GM21528 (cell line): Measurements from ENCODE around the gene GLDN.

Source experiments
- ATAC-seq: cut with Tn5 transposase; IDR thresholded peaks from one replicate; pipeline ENCODE4 v1.9.1; 2021; ENCODE audit warnings: mild to moderate bottlenecking, moderate library complexity; ENCODE audit not compliant: unreplicated experiment, low FRiP score

GLDN gene

DNA sequence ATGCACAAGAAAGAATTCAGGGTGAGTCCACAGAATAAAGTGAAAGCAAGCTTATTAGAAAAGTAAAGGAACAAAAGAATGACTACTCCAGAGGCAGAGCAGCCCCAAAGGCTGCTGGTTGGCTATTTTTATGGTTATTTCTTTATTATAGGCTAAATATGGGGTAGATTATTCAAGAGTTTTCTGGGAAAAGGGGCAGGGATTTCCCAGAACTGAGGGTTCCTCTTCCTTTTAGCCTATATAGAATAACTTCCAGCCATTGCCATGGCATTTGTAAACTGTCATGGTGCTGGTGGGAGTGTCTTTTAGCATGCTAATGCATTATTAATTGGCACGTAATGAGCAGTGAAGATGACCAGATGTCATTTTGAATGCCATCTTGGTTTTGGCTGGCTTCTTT is 13.6 kb downstream of the GLDN start:
- ATAC-seq: no peak

DNA sequence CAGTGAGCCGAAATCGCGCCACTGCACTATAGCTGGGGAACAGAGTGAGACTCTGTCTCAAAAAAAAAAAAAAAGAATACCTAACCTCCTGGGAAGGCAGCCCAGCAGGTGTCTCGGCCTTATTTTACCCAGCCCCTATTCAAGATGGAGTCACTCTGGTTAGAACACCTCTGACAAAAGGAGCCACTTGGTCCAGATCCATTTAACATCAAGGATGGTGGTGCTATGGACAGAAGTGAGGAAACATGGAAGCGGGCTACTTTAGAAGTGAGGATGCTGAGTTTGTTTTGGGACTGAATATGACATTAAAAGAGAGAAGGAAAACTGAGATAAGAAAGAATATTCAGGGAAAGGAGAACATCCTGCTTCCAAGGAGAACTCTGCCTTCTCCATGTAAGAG is 14.7 kb downstream of the GLDN start:
- ATAC-seq: no peak

DNA sequence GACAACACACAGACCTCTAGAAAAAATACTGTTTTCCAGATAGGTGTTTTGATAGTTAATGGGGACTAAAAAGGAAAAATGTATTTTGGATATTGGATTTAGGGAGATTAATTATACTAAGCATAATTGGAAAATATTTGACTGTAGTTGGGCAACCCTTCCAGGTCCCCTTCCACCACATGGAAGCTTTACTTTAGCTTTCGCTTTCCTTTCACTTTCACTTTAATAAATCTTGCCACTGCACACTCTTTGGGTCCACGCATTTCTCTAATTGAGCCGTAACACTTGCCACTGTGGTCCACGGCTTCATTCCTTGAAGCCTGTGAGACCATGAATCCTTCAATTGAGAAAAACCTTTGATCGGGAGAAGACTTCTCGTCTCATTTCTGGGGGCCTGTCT is 15.5 kb downstream of the GLDN start:
- ATAC-seq: no peak

DNA sequence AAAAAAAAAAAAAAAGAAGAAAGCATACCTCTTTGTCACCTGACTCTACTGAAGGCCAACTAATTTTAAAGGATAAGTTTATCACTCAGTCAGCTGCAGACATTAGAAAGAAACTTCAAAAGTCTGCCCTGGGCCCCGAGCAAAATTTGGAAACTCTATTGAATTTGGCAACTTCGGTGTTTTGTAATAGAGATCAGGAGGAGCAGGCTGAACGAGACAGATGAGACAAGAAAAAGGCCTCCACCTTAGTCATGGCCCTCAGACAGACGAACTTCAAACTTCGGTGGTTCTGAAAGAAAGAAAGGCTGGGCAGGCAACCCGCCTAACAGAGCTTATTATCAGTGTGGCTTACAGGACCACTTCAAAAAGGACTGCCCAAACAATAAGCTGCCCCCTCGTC is 18.5 kb downstream of the GLDN start:
- no peak for ATAC-seq

DNA sequence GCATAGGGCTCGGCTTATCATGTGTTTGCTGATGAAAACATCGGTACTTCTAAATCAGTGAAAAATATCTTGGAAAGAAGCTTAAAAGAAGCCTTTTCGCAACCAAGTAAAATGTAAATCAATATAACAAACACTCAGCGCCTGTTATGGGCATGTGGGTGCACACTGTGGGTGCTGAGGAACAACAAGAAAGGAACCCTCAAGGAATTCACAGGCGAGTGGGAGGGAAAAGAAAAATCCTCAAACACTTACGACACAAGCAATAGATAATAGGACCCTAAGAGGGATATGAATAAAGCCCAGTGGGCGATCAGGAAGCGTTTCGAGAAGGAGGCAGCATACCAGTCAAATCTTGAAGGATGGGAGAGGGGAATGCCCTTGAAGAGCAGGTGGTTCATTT is 21.9 kb downstream of the GLDN start:
- no peak for ATAC-seq

DNA sequence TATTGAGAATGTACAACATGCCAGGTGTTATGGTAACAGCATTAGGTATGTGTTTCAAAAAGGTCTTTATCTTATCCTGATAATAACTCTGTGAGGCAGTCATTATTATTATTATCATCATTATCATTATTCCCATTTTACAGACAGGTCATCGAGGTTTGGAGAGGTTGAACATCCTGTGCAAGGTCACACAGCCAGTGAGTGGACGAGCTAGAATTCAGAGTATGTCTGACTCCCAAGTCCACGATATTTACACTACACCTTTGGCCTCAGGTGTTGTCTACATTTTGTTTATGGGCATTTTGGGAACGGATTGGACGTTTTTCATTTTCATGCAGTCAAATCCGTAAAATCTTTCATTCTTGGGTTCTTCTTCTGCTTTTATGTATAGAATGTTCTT is 24.0 kb downstream of the GLDN start:
- no peak for ATAC-seq

DNA sequence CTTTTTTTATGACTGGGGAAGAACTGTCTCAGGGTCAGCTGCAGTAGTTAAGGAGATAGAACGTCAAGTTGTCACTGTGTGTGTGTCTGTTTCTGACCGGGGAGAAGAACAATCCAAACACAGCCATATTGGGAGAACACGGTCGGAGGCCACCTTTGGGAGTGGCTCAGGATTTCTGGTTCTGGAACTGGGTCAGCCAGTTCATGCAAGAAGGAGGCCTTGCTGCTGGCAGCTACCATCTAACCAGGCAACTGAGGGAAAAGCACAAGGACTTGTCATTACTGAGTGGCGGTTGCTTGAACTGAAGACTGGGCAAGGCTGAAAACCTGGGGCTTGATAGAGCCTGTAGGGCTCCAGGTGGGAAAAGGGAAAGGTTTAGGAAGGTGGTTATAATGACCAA is 24.6 kb downstream of the GLDN start:
- no peak for ATAC-seq

DNA sequence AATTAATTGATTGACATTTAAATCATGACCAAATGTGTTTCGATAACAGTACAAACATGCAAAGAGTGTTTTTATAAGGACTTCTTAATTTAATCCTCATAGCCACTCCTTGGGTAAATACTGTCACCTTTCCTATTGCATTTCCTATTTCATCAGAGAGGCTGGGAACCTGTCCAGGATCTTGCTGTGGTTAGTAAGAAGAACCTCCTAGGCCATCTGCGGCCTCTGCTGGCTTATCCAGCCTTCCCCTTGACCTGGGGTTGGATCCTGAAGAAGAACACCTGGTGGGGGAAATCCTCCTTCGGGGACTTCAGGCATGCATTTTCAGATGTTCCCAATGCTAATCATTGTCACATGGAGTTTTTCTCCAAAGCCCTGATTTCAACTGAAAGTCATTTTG is 25.5 kb downstream of the GLDN start:
- ATAC-seq: no peak

DNA sequence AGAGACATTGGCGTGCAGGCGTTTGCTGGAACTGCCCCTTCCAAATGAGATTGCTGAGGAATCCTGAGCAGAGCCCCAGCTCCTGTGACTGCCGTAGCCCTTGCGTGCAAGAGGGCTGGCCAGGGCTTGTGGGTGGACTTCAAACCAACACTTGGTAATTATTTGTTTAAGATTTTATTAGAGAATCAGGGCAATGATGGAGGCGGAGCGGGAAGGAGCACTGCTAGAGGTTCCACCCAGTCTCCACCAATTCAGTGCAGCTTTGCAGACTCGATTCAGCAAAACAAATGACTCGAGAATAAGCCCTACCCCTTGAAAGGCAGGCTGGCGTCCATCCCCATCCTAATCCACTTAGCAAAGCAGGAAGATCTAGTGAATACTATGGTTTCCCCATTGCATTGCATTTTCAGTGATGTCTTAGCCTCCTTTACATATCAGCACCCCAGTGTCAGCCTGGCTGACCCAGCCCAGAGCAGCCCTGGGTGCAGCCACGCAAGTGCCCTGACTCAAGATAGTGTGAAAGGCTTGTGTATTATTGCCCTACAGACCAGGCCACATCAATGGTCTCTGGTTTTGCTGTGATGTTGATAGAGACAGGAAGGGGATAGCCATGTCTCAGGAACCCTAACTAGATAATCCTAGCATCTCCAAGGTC is 26.0 kb downstream of the GLDN start:
- no peak for ATAC-seq

DNA sequence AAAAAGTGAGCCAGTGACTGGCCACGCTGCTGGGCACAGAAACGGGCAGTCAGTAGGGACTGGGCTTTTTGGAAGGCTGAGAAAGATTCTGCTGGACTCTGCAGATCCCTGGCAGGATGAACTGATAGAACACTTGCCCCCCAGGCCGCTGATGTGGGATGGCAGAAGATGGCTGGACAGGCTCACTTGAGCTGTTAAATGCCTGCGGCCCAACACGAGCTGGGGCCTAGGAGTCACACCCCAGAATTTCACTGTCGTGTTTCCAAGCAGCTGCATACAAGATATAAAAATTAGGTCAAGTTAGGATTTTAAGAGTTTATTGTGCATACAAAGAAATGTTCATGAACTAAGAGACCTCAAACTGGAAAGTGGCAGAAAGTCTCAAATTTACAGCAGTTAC is 26.9 kb downstream of the GLDN start:
- no peak for ATAC-seq

DNA sequence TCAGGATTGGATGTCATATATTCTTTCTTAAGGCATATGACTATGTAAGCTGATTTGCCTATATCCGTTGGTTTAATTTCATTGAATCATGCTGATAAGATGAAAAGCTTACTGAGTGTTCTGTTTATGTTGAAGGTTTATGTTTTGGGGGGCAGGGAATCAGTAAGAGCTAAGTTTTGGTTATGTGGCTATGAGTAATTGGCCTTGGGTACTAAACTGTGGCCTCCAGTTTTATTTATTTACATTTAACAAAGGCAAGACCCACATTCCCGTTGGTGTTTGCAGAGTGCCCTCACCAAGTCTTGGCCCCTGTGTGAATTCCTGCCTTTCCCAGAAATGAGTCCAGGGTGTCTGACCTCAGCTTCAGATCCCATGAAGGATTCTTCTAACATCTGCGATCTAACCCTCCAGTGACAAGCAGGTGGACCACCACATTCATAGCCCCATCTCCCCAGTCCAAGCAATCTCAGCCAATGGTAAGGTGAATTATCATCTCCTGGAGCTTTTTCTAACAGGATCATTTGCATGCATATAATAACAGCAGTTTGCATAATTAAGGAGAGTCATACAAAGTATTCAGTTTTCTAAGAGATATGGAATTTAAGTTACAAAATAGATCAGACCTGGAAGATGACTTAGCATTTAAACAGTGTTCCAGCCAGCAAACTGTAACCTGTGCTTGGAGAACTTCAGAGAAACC is 27.4 kb downstream of the GLDN start:
- ATAC-seq: no peak

DNA sequence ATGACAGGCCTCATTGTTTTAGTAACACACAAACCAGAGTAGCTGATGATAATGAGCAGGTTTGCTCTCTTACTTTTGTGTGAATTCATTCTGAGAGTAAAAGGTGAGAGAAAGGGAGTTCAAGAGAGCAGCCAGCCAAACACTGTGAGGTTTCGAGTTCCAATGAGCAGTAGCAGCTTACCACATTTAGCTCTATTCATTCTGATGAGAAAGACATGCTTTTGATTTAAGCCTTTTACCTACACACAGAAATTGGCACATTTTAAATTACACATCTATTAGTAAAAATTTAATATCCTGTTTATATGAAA is 28.0 kb downstream of the GLDN start:
- ATAC-seq: no peak

DNA sequence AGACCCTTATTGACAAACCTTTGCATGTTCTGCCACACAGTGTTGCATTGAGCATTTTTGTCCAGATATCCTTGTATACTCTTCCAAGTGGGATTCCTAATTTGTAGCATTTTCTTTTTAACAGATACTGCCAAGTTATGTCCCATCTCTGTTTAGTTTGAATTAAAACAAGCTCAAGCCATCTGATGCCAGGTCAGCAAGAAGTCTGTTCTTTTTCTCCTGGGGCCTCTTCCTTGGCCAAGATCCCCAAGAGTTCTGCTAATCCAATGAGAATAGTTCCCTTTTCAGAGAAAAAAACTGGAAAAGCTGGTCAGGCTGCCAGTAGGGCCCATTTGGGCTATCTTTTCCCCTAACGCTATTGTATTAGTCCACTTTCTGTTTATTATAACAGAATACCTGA is 29.8 kb downstream of the GLDN start:
- ATAC-seq: no peak

DNA sequence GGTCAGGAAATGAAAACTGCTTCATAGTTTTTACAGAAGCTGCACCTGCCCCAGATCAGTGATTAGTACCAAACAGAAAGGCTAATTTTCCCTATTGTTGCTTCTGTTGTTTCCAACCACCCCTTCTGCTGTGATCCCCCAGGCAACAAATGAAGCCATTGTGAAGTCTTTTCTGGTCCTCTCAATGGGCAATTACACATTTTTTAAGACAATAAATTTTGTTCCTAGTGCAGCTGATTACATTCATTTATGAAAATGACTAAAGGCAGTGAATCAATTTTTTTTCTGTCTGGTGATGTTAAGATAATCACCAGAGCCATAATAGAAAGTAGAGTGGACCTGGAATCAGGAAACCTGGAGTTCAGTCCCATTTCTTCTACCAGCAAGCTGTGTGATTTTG is 32.7 kb downstream of the GLDN start:
- ATAC-seq: no peak

DNA sequence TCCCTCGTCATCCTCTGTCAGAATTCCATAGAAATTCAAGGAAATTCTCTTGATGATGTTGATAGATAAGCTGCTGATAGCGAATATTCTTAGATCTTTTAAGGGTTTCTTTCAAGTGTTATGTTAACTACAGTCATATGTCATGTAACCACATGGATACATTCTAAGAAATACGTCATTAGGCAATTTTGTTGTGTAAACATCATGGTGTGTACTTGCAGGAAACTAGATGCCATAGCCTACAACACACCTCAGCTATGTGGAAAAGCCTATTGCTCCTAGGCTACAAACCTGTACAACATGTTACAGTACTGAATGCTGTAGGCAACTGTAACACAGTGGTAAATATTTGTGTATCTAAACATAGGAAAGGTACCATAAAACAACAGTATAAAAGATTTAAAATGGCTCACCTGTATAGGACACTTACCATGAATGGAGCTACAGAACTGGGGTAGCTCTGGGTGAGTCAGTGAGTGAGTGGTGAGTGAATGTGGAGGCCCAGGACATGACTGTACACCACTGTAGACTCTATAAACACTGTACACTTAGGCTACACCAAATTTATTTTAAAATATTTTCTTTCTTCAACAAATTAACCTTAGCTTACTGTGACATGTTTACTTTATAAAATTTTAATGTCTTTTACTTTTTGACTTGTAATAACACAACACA is 34.6 kb downstream of the GLDN start:
- ATAC-seq: no peak

DNA sequence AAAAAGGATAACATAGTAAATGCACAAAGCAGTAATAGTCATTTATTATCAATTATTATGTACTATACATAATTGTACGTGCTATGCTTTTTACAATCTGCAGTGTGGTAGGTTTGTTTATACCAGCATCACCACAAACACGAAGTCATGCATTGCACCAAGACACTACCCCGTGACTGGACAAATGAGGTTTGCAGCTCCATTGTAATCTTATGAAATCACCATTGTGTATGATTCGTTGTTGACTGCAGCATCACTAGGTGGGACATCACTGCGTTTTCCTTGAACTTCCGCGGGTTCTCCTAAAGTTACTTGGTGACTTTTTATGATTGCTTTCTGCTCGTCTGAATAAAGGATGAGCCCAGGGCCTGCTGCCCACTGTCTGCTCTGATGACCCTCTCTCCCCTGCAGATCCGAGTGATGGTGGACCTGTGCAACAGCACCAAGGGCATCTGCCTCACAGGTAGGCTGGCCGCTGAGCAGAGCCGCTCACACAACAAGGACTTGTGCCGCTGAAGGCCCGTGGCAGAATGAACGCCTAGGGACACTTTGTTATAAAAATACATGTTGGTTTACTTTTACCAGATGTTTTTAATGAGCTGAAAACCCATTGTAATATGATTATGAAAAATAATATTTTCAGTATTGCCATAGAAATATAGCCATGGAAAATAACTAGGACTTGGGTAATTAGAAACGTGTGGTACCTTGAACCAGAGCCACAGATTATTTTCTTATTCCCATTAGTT is 35.8 kb downstream of the GLDN start:
- no peak for ATAC-seq

DNA sequence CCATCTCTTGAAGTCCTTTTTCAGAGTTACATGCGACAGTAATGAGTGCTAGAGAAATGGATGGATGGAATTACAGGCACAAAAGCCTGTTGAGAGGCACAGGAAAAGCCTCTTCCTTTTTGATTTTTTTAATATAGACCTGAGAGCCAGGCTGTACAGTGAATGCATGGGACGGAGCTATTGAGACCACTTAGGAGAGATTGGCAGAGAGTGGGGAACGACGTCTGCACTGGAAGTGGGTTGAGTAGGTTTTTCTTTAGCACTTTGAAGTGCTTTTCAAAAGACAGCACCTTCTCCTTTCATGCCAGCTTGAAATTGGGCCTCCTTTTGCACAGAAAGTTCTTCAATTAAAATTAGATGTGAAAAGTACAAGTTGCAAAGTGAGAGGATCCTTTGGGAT is 37.0 kb downstream of the GLDN start:
- no peak for ATAC-seq

DNA sequence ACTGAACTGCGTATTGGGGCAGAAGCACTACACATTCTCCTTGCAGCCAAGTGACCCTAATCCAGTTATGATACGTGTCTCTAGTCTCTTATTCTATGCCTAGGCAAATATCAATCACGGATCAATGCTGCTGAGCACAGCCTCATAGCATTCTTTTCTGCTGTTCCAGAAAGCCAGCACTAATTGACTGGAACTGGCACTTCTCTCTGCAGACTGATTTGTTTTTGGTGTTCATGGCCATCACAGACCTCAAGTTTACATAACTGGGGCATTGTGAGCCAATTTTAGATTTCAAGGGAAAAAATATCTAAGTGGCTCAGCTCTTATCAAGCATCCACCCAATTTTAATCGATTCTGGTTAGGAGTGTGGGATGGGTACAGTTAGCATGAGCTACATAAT is 37.9 kb downstream of the GLDN start:
- no peak for ATAC-seq

DNA sequence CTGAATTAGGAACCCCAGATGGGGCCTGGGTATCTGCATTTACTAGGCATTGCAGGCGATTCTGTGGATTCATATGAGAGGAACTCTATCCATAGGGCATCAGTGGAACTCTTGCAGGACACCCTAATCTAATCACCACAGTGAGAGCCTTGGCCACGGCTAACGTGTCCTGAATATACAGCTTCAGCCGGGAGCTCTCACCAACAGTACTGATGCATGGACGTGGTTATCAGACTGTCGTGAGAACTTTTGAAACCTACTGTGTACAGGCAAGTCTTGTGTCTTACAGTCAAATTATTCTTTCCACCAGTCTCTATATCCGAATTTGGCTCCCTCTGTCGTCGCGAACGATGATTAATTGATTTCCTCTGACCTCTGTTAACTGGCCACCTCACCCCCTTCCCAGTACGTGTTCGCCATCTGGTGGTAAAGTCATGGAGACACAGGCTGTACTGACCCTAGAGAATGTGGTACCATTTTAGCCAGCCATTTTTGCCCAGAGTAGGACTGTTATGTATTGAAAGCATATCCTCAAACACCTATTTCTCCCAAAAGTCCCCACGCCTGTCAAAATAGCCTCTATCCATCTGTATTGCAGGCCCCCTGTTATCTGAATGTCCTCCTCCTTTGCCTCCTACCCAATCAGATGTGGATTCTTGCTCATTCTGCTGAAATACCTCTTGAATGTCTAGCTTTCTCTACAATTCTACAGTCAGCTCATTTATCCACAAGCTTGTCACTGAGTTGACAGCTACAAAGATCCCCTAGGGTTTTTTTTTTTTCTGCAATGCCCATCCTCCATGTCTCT is 39.7 kb downstream of the GLDN start:
- ATAC-seq: peak; percentile 69

DNA sequence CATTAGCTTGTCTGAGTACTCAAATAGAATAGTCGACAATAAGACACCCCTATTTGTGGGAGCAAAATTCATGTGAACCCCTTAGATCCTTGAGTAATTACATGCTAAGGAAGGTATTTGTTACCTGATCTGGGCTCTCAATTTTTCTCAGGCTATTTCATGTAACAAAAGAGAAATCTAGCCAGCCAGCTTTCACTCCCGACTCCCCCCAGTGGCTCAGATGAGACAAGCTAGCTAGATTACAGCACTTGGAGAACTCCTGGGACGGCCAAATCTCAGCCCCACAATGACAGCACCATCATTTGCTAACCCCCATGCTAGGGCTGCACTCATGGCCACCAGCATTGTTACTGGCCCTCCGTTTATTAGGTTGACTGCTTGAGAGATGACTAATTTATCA is 41.3 kb downstream of the GLDN start:
- no peak for ATAC-seq

DNA sequence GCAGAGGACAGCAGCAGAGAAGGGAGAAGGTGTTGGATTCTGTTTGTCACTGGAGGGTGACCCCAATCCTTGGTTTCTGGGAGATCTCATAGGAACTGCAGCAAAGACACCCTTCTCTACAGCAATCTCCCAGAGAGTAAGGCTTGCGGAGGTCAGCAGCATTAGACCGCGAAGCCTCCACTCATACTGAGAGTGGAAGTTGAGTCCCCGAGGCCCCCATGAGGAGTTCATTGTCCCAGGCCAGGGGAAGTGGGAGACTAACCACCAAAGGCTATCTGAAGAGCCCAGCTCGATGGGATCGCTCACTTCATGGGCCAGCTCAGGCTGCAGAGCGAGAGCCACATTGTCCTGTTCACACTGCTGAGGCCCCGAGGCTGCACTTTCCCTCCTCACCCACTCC is 44.6 kb downstream of the GLDN start:
- ATAC-seq: no peak
